HG03060 (cell line): ENCODE data around the gene FAM25A.
"Not testable (repeated sequence)": the region's sequence is repeated elsewhere in the genome, so short reads cannot be mapped to it uniquely, and the experiment has no call there.

Source experiments
- ATAC-seq: cut with Tn5 transposase; IDR thresholded peaks from one replicate; pipeline ENCODE4 v1.9.1; 2021; ENCODE audit warnings: low read depth, moderate number of reproducible peaks; ENCODE audit not compliant: unreplicated experiment

Gene FAM25A

DNA sequence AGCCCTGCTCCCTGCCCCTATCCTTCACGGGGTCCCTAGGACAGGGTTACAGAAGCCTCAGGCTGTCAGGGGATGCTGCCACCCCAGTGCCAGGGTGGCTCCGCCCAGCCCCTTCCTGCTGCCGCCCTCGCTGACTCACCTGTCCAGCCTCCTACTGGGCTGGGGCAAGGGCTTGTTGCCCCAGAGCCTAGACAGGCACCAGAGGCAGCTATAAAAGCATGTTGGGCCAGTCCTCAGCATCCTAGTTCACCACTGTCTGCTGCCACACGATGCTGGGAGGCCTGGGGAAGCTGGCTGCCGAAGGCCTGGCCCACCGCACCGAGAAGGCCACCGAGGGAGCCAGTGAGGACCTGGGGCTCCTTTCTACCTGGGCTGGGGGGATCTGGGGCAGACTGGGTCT lies at the start of gene FAM25A:
FAM25A (plus strand) TSS at position 239 of the 400 bp plus-strand sequence; CDS start at position 270, 31 bp downstream.
- ATAC-seq = not testable (repeated sequence)

DNA sequence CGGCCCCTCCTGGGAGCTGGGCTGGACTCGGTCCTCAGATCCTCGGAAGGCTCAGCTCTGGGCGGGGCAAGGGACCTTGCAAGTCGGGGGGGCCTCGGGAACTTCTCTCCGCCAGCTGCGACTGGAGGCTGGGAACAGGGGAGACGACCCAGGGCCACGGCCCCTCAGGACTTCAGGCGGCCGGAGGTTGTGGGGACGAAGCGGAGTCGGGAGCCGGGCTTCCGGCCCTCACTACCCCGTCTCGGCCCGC lies 49.2 kb upstream of the FAM25A start:
- ATAC-seq = no peak

GRCh38 chr10:86971232-86971991 lies 48.7 kb upstream of the FAM25A start:
- peak; percentile 47 for ATAC-seq

DNA sequence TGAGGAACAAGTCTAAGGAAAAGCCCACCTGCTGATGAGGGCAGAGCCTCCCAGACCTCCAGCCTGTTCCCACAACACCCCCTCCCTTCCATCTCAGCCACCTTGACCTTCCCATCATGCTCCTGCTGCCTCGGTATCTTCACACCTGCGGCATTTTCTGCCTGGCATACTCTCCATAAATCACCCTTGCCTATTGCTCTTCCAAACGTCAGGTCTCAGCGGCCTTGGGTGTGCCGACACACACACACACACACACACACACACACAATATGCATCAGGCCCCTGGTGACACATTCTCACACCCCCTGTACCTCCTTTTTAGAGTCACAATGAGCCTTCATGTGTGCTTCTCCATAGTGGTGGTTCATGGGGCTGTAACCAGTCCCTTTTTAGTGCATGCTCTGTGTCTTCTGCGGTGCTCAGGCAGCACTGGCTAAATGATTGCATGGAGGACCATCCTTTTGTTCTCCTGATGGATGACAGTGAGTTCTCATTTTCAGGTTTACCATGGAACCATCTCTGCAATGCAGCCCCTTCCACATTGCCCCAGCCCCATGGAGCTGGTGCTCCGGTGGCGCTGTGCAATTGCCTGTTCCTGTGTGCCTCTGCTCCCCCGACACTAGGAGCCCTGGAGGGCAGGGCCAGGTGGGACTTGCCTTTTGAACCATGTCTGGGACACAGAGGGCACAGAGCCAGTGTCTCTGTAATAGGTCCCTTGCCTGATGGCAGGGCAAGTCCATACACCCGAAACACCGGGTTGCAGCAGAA lies 47.3 kb upstream of the FAM25A start:
- ATAC-seq = no peak

GRCh38 chr10:86974484-86974883 lies 45.6 kb upstream of the FAM25A start:
- no peak for ATAC-seq

- ATAC-seq = no peak
Observed at GRCh38 chr10:86976362-86977056, 43.6 kb upstream of the FAM25A start.

DNA sequence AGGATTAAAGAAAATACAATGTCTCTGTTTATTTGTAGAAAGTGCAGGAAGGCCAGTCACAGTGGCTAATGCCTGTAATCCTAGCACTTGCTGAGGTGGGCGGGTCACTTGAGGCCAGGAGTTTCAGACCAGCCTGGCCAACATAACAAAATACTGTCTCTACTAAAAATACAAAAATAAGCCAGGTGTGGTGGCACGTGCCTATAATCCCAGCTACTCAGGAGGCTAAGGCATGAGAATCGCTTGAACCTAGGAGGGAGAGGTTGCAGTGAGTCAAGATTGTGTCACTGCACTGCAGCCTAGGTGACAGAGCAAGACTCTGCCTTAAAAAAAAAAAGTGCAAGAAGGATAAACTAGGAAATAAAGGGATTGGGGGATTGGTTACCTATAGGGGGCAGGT lies 41.6 kb upstream of the FAM25A start:
- not testable (repeated sequence) for ATAC-seq

- no peak for ATAC-seq
Observed at GRCh38 chr10:86979296-86979818, 40.7 kb upstream of the FAM25A start.

DNA sequence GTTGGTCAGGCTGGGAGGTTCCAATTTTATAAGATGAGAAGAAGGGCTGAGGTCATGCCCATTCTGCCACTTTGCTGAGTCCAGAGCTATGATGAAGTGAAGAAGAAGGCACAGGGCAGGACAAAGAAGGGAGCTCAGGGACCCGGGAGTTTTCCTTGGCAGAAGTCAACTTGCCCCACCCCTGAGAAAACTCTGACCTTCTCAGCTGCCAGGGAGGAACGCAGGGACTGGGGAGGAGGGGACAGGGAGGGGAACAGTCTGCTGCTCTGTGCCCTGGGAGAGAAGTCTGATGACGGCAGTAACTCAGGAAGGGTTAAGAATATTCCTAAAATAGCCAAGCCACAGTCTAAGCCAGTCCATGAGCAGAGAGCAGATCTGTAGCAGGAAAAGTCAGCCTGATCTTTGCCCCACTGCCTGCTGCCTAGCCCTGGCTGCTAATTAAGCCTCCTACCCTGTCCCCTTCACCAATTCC lies 40.1 kb upstream of the FAM25A start:
- ATAC-seq = no peak

GRCh38 chr10:86981020-86981419 lies 39.1 kb upstream of the FAM25A start:
- ATAC-seq = not testable (repeated sequence)

DNA sequence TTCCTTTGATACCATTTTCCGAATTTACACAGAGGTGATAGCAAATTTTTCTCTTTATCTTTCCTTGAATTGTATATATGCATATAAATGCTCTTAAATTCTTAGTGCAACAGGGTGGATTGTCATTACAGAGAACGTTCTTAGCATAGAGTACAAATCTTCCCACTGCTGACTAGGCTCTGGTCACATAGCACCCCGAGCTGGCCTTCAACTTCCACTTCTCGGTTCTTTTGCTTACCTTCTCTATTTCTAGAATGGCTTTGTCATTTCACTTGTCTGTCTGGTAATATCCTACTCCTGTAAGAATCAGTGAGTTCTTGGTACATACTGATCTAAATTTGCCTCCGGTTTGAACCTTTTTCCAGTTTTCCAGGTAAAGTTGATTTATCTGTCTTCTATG lies 38.4 kb upstream of the FAM25A start:
- no peak for ATAC-seq

DNA sequence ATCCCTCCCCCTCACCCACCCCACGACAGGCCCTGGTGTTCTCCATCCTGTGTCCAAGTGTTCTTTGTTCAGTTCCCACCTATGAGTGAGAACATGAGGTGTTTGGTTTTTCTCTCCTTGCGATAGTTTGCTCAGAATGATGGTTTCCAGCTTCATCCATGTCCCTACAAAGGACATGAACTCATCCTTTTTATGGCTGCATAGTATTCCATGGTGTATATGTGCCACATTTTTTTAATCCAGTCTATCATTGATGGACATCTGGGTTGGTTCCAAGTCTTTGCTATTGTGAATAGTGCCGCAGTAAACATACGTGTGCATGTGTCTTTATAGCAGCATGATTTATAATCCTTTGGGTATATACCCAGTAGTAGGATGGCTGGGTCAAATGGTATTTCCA lies 35.6 kb upstream of the FAM25A start:
- not testable (repeated sequence) for ATAC-seq

- ATAC-seq = no peak
Observed at GRCh38 chr10:86988520-86988919, 31.6 kb upstream of the FAM25A start.

DNA sequence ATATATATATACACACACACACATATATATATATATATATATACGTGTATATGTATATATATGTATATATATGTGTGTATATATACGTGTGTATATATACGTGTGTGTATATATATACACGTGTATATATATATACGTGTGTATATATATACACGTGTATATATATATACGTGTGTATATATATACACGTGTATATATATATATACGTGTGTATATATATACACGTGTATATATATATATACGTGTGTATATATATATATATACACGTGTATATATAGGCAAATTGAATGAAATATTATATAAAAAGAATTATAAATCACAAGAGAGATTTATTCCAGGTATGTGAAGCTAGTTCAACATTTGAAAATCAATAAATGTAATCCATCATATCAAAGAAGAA lies 28.7 kb upstream of the FAM25A start:
- ATAC-seq = not testable (repeated sequence)

GRCh38 chr10:86992456-86992855 lies 27.6 kb upstream of the FAM25A start:
- no peak for ATAC-seq

- ATAC-seq = no peak
Observed at GRCh38 chr10:86992929-86993328, 27.2 kb upstream of the FAM25A start.

GRCh38 chr10:86999802-87000403 lies 20.2 kb upstream of the FAM25A start:
- not testable (repeated sequence) for ATAC-seq

DNA sequence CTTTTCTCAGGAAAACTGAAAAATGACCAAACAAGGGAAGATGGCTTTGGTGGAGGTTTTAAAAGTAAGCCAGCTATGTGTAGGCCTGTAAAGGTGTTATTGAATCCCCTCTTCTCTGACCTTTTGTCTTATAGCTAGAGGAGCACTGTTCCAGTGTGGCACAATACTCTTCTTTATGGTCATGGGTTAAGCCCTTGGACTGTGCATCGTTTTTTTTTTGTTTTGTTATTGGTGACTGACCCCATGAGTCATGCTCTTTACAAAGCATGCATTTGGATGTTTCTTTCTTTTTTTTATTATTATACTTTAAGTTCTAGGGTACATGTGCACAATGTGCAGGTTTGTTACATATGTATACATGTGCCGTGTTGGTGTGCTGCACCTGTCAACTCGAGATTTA lies 19.6 kb upstream of the FAM25A start:
- no peak for ATAC-seq

- not testable (repeated sequence) for ATAC-seq
Observed at GRCh38 chr10:87007124-87007523, 13.0 kb upstream of the FAM25A start.

GRCh38 chr10:87007674-87008073 lies 12.4 kb upstream of the FAM25A start:
- not testable (repeated sequence) for ATAC-seq

DNA sequence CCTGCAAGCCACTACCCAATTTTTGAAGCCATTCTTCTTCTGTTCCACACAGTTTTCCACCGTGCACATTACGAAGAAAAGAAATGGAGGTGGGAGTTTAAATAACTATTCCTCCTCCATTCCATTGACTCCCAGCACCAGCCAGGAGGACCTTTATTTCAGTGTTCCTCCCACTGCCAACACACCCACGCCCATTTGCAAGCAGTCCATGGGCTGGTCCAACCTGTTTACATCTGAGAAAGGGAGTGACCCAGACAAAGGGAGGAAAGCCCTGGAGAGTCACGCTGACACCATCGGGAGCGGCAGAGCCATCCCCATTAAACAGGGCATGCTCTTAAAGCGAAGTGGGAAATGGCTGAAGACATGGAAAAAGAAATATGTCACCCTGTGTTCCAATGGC lies 11.8 kb upstream of the FAM25A start:
- ATAC-seq = not testable (repeated sequence)
